ENCODE measurements around the gene CDK19.
"Not testable (repeated sequence)": the region's sequence is repeated elsewhere in the genome, so short reads cannot be mapped to it uniquely, and the experiment has no call there.

The CDK19 gene

DNA sequence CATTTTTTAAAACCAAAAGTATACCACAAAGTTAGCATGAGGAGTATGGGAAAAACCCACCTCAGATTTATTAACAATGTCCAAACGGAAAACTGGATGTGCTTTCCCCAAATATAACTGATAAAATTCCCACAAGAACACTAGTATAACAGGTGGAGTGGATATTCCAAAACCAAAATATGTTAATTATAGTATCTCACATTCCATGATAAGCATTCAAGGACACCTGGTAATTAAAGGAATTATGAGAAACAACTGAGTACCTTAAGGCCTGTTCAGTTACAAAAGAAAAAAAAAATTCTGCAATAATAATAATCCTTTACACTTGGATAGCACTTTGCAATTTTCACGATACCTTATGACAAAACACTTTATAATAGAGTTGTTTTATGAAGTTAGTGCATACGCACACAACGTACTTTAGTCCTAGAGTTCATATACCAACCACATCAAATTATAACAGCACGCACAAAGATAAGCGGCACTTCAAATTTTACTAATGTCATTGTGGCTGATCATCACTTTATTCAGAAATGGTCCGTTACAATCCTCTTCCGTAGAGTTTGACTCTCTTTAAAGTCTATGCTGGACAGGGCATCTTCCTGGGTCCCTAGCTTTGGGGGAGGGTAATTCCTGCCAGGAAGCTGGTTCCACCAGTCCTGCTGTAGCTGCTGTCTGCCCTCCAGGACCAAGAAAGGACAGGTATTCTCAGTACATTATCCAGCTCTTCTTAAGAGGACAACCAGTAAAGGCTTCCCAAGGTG, 1.7 kb downstream of the CDK19 start:
- no peak for DNase-seq

DNA sequence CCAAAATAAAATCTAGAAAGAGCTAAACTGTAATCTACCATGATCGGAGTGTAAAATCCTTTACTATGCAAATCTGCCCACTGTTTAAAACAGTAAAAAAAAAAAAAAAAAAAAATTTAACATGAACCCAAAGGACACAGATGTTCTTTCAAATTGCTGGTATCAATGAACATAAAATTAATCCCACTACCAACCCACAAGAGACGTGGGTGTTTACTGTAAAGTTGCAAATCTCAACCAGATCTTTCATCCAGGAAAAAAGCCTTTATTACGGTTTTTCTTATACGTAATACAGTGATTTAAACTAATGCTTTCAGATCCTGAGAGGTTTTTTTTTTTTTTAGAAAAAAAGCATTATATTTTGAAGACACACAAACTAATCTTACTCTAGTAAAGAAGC, 2.5 kb downstream of the CDK19 start:
- no peak for DNase-seq

DNA sequence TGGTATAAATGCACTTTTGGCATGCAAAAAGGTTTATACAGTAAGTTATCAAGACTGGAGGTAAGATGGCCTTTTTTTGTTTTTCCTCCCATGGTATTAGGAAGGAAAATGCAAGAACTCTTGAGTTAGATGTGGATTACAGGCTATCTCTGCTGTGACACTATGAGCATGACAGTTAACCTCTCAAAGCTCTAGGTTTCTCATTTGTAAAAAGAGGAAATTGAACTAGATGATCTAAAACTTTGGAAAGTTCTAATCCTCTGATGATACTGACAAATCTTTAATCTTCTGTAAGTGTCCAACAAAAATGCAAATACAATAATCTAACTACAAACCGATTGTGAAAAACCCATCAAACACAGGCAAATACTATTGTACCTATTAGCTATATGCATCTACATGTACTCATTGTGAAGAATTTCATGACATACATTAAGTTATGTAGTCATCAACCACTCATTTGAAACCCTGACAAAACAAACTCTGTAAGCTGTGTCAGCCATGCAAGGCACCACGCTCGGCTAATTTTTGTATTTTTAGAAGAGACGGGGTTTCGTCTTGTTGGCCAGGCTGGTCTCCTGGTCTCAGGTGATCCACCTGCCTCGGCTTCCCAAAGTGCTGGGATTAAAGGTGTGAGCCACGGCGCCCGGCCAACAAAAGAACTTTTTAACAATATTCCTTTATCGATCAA, 4.2 kb downstream of the CDK19 start:
- DNase-seq, result no peak

GRCh38 chr6:110809792-110810191, 5.5 kb downstream of the CDK19 start:
- DNase-seq, result no peak

- DNase-seq, result not testable (repeated sequence)
Measured at GRCh38 chr6:110802175-110802574, 13.1 kb downstream of the CDK19 start.

DNA sequence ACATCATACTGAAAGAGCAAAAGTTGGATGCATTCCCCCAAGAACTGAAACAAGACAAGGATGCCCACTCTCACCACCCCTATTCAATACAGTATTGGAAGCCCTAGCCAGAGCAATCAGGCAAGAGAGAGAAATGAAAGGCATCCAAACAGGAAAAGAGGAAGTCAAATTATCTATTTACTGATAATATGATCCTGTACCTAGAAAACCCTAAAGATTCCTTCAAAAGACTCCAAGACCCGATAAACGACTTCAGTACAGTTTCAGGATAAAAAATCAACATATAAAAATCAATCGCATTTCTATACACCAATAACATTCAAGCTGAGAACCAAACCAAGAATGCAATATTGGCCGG, 14.5 kb downstream of the CDK19 start:
- no peak for DNase-seq

GRCh38 chr6:110800196-110800838, 15.0 kb downstream of the CDK19 start:
- DNase-seq, result no peak

- no peak for DNase-seq
Measured at GRCh38 chr6:110799655-110800054, 15.6 kb downstream of the CDK19 start.

GRCh38 chr6:110799189-110799588, 16.1 kb downstream of the CDK19 start:
- DNase-seq, result no peak

DNA sequence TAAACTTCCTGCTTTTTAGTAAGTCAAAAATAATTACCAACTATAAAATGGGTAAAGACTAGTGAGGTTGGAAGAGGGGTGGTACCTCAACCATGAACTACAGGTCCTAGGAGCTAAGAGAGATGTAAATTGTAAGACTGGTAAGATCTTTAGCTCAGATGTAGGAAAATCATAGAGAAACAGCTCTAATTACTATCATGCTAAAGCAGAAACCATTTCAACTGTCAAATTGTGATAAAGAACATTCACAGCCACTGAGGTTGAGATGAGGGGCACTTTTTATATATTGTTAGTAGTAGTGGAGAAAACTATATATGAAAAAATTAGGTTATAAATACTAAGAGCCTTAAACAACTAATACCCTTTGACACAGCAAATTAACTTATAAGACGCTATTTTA, 20.0 kb downstream of the CDK19 start:
- DNase-seq, result no peak

GRCh38 chr6:110786696-110787095, 28.6 kb downstream of the CDK19 start:
- no peak for DNase-seq

GRCh38 chr6:110786271-110786670, 29.0 kb downstream of the CDK19 start:
- no peak for DNase-seq

GRCh38 chr6:110784610-110784979, 30.7 kb downstream of the CDK19 start:
- DNase-seq, result no peak

GRCh38 chr6:110781522-110782214, 33.6 kb downstream of the CDK19 start:
- no peak for DNase-seq

DNA sequence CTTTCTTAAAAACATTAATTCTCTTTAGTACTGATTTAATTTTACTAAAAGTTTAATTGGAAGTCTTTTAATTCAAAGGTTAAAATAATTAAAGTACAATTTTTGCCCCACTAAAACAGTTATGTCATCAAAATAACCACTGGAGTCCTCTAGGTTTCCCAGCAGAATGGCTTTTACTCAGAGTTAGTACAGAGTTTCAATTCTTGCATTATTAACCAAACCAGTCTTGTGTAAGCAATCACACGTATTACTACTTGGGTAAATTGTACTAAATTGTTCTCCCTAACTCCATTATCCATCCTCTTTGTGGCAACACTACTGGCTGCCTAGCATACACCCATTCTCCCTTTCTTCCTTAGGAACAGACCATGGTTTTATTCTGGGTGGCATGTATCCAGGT, 36.9 kb downstream of the CDK19 start:
- DNase-seq, result no peak

DNA sequence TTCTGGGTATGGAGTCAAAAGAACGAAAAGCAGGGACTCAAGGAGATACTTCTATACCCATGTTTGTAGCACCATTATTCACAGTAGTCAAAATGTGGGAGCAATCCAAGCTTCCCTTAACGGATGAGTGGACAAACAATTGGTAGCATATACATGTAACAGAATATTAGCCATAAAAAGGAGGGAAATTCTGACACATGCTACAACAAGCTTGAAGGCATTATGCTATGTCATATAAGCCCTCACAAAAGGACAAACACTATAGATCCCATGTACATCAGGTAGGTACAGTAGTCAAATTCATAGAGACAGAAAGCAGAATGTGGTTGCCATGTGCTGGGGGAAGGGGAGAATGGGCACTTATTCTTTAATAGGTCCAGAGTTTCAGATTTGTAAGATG, 37.6 kb downstream of the CDK19 start:
- no peak for DNase-seq

DNA sequence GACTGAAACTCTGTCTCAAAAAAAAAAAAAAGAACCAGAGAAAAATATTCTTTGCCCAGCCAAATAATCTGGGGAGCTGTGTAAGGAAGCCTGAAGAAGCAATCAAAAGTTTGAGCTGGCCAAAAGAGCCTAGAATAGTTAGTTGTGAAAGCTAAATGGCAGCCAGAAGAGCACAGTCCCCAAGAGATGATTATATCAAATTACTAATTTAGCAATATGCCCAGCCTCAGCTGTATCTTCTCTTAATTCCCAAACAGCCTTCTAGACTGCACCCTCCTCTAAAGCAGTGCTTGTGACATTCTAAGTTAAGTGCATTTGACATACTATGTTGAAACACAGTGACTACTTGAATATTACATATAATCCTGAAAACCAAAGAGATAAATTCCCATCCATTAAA, 38.9 kb downstream of the CDK19 start:
- no peak for DNase-seq

GRCh38 chr6:110769923-110770322, 45.3 kb downstream of the CDK19 start:
- DNase-seq, result no peak

DNA sequence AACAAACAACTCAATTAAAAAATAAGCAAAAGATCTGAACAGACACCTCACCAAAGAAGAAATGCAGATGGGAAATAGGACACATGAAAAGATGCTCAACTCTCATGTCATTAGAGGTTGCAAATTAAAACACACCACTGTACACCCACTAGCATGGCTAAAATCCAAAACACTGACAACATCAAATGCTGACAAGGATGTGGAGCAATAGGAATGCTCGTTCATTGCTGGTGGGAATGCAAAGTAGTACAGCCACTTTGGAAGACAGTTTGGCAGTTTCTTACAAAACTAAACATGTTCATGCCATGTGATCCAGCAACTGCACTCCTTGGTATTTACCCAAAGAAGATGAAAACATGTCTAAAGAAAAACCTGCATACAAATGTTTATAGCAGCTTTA, 47.2 kb downstream of the CDK19 start:
- no peak for DNase-seq

DNA sequence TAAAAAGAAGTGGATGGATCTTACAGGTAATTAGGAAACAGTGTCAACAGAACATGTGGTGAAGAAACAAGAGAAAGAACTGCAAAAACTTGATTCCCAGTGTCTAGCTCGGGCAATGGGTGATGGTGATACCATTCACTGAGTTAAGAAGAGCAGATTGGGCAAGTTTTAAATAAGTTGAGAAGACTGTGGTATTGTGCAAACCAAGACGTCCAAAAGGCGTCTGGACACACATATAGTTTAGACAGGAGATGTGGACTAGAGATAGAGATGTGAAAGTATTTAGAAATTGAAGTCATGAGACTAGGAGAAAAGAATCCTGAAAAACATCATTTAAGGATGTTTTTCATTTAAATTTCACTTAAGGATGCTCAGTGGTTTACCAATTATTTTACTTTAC, 53.9 kb downstream of the CDK19 start:
- no peak for DNase-seq

DNA sequence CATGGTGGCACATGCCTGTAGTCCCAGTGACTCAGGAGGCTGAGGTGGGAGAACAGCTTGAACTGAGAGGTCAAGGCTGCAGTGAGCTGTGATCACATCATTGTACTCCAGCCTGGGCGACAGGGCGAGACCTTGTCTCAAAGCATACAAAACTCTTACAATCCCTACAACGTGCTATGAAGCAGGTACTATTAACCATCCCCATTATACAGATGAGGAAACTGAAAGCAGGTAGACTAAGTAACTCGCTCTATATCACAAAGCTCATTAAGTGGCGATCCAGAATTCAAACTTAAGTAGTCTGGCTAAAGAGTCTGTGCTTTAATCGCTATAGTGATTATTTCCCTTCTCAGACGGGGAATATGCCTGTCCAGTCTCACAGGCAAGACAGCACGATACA, 54.7 kb downstream of the CDK19 start:
- no peak for DNase-seq

GRCh38 chr6:110760098-110760497, 55.2 kb downstream of the CDK19 start:
- not testable (repeated sequence) for DNase-seq

GRCh38 chr6:110757926-110758325, 57.3 kb downstream of the CDK19 start:
- DNase-seq, result no peak

DNA sequence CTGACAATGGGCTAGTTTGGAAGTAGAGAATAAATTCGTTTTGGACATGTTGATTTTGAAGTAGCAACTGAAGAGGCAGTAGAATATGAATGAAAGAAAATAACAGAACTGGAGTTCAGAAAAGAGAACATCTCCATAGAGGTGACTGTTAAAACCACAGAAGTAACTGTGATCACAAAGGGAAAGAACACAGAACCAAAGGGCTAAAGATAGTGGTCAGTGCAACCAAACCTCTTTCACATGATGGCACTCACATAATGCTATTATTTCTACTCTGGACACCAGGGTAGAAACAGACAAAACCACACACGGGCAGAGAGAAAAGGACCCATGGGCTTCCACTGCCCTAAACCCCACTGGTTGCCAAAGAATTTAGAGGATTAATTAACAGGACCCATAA, 58.5 kb downstream of the CDK19 start:
- no peak for DNase-seq
